ENCODE measurements around the gene CUZD1. TPM values are rescaled to one million over a fixed set of nuclear protein-coding genes. Genes with fewer than 3 reads are reported as not detected.

The CUZD1 gene
- total RNA-seq, 4 donors from 2014 or later: 0.17 to 0.63 (median 0.43) TPM

- TF ChIP-seq, protein P1, sequence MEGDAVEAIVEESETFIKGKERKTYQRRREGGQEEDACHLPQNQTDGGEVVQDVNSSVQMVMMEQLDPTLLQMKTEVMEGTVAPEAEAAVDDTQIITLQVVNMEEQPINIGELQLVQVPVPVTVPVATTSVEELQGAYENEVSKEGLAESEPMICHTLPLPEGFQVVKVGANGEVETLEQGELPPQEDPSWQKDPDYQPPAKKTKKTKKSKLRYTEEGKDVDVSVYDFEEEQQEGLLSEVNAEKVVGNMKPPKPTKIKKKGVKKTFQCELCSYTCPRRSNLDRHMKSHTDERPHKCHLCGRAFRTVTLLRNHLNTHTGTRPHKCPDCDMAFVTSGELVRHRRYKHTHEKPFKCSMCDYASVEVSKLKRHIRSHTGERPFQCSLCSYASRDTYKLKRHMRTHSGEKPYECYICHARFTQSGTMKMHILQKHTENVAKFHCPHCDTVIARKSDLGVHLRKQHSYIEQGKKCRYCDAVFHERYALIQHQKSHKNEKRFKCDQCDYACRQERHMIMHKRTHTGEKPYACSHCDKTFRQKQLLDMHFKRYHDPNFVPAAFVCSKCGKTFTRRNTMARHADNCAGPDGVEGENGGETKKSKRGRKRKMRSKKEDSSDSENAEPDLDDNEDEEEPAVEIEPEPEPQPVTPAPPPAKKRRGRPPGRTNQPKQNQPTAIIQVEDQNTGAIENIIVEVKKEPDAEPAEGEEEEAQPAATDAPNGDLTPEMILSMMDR (IDR thresholded peaks at IDR 0.05): no peak
- TF ChIP-seq POLR2AphosphoS5 (IDR thresholded peaks at IDR 0.05): no peak
- no peak for TF ChIP-seq EP300 (IDR thresholded peaks at IDR 0.05)
- TF ChIP-seq POLR2A (IDR thresholded peaks at IDR 0.05; ENCODE audit: low read depth): no peak
- Histone ChIP-seq H3K9me3 (peaks cover 0 to 5% (median 0%) of the 10 kb centered on the region in 4 donors), H3K4me3 (no peak overlapping the region), H3K4me1 (no peaks in the 10 kb centered on the region), H3K36me3 (peaks cover 0 to 8% (median 0%) of the 10 kb centered on the region in 4 donors), H3K27me3 (no peaks in the 10 kb centered on the region), H3K27ac (replicated peaks in 1 of 4) (no peak overlapping the region)
- WGBS: 96% methylated on average over 4 of the region's 4 CpGs
- no peak for DNase-seq (ENCODE audit: extremely low spot score)
- intact Hi-C loops (cut with DNase I): no loop called here
These were observed 1.5 kb downstream of the CUZD1 start for GRCh38 chr10:122844146-122844545.

DNA sequence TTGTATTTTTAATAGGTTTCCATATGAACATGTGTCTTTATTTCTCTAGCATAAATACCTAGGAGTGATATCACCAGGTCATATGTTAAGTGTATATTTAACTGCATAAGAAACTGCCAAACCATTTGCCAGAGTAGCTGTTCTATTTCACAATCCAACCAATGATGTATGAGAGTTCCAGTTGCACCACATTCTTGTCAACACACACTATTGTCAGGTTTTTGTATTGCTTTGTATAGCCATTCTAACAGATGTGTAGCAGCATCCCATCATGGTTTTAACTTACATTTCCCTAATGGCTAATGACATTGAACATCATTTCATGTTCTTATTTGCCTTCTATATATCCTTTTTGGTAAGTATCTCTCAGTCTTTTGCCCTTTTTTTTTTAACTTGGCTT lies 4.1 kb downstream of the CUZD1 start:
- Histone ChIP-seq H3K9me3 (peaks cover 0 to 5% (median 0%) of the 10 kb centered on the region in 4 donors), H3K4me3 (no peak overlapping the region), H3K36me3 (peaks cover 0 to 25% (median 0%) of the 10 kb centered on the region in 4 donors), H3K27me3 (no peaks in the 10 kb centered on the region), H3K27ac (replicated peaks in 1 of 4) (no peak overlapping the region), H3K4me1 (no peaks in the 10 kb centered on the region)
- DNase-seq (ENCODE audit: extremely low spot score): no peak
- TF ChIP-seq, protein P1 (IDR thresholded peaks at IDR 0.05): no peak
- TF ChIP-seq POLR2AphosphoS5 (IDR thresholded peaks at IDR 0.05) (no peak), POLR2A (IDR thresholded peaks at IDR 0.05; ENCODE audit: low read depth) (no peak), EP300 (IDR thresholded peaks at IDR 0.05) (no peak)
- intact Hi-C loops (cut with DNase I): no loop called here

DNA sequence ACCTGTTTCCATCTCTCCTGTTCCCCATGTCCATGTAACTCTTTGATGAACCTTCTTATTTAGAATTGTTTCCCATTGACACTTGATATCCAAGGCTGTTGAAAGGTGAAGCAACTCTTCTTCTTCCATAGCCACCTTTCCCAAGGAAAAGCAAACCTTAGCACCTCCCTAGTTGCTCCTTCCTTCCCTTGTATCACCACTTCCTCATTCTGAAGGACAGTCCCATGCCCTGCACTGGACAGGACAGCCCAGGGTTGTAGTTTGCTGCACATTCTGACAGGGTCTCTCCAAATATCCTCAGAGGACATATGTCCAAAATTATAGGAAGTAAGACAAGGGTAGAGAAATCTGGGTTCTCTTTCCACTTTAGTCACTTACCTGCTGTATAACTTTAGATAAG lies 6.2 kb downstream of the CUZD1 start:
- DNase-seq (ENCODE audit: extremely low spot score): no peak
- Histone ChIP-seq H3K4me3 (no peak overlapping the region), H3K36me3 (peaks cover 0 to 31% (median 2%) of the 10 kb centered on the region in 4 donors), H3K9me3 (peaks cover 0 to 5% (median 0%) of the 10 kb centered on the region in 4 donors), H3K27ac (replicated peaks in 1 of 4) (no peak overlapping the region), H3K4me1 (no peaks in the 10 kb centered on the region), H3K27me3 (no peaks in the 10 kb centered on the region)
- TF ChIP-seq, protein P1 (IDR thresholded peaks at IDR 0.05): no peak
- intact Hi-C loops (cut with DNase I): no loop called here

DNA sequence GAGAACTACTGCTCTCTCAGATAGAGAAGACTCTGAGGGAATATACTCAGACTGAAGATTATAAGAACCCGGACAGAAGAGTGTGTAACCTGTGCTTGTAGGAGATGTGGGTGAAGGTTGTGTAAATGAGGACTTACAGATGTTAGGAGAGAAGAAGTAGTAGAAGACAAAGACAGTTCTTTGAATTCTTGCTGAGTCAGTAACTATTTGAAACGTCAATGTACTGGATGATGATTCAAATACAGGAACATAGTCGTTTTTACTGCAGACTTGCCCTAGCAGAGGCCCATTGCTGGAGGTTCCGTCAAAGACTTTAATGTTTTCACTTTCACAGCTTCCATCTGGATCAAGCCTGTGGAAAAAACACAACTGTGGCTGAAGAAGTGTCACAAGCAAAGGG lies 6.8 kb downstream of the CUZD1 start:
- H3K27me3 ChIP-seq: no peaks in the 10 kb centered on the region
- peaks cover 0 to 5% (median 0%) of the 10 kb centered on the region in 4 donors for H3K9me3 ChIP-seq
- intact Hi-C loops (cut with DNase I): no loop called here
- no peak overlapping the region for H3K4me3 ChIP-seq
- 79% methylated on average over 4 of the region's 4 CpGs for WGBS
- no peak overlapping the region for H3K27ac ChIP-seq (replicated peaks in 1 of 4)
- no peak for TF ChIP-seq EP300 (IDR thresholded peaks at IDR 0.05)
- TF ChIP-seq POLR2A (IDR thresholded peaks at IDR 0.05; ENCODE audit: low read depth): no peak
- TF ChIP-seq, protein P1 (IDR thresholded peaks at IDR 0.05): no peak
- no peak for TF ChIP-seq POLR2AphosphoS5 (IDR thresholded peaks at IDR 0.05)
- H3K4me1 ChIP-seq: no peaks in the 10 kb centered on the region
- peaks cover 0 to 33% (median 2%) of the 10 kb centered on the region in 4 donors for H3K36me3 ChIP-seq
- no peak for DNase-seq (ENCODE audit: extremely low spot score)

DNA sequence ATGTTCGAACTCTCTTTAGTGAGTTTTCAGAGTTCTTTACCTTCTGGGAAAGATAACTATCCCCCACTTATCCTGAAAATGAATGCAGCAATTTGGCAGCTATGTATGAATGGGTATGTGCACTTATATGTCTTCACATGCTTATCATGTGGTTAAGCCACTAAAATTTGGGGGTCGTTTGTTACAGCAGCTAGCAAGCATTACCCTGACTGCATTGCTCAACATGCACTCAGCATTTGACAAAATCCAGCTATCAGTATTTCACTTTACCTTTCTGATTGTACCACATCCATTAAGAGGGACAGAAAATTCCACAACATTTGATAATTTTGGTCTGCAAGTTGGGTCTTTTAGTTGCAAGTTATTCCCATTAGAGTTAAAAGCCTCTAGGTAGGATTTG lies 9.7 kb downstream of the CUZD1 start:
- WGBS: 98% methylated on average over 2 of the region's 2 CpGs
- no peaks in the 10 kb centered on the region for H3K27me3 ChIP-seq
- intact Hi-C loops (cut with DNase I): no loop called here

More for the DNA sequence above, 9.7 kb downstream of the CUZD1 start:
- Histone ChIP-seq H3K36me3 (peaks cover 0 to 45% (median 2%) of the 10 kb centered on the region in 4 donors), H3K4me3 (no peak overlapping the region), H3K4me1 (no peaks in the 10 kb centered on the region), H3K27ac (replicated peaks in 1 of 4) (no peak overlapping the region), H3K9me3 (no peaks in the 10 kb centered on the region)
- TF ChIP-seq EP300 (IDR thresholded peaks at IDR 0.05) (no peak), POLR2A (IDR thresholded peaks at IDR 0.05; ENCODE audit: low read depth) (no peak), POLR2AphosphoS5 (IDR thresholded peaks at IDR 0.05) (no peak)
- TF ChIP-seq, protein P1 (IDR thresholded peaks at IDR 0.05): no peak
- DNase-seq (ENCODE audit: extremely low spot score): no peak

Measured in esophagus muscularis mucosa (tissue), 4 donors.